Measurements from ENCODE around the gene INTS1.

GRCh38 chr7:1438208-1438607, 66.0 kb downstream of the INTS1 start:
- TF ChIP-seq CREB1 (IDR thresholded peaks at IDR 0.05; ENCODE audit: low read depth): no peak
- TF ChIP-seq TAF1 (IDR thresholded peaks at IDR 0.05; ENCODE audit: low read depth): no peak
- TF ChIP-seq MAX (IDR thresholded peaks at IDR 0.05): no peak
- no peak for TF ChIP-seq CEBPB (IDR thresholded peaks at IDR 0.05)
- no peak for TF ChIP-seq RAD21 (IDR thresholded peaks at IDR 0.05; ENCODE audit: low read depth)
